Measurements from ENCODE around the gene MTCL3.

MTCL3 gene

DNA sequence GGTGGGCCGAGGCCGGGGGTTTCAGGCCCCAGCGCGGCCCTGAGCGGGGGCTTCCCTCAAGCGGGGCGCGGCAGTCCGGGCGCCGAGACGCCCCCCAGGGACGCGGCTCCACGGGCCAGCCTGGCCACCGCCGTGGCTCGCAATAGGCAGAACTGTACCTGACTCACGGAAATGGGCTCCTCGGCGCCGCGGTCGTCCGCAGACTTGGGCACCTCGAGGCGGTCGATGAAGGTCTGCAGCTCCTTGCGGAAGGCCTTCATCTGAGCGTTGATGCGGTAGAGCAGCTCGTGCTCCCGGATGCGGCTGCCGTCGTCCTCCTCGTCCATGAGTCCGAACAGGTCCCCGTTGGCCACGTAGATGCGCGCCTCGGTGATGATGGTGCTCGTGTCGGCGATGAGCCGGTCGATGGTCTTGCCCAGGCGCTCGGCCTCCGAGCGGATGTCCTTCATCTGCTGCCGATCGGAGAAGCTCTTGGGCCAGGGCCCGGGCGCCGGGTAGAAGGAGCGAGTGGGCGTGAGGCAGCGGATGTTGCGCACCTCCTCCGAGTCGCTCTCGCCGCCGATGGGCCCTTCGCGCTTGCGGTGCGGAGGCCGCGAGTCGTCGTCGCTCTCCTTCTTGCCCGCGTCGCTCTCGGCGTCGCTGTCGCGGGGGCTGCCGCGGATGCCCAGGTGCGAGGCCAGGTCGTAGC is 43.9 kb downstream of the MTCL3 start:
- WGBS (ENCODE audit: insufficient coverage, low lambda C conversion rate): no CpG with 5 or more reads among the region's 87 CpGs
- DNase-seq: no peak
- peaks cover 22% of the 10 kb centered on the region for H3K27me3 ChIP-seq (ENCODE audit: control insufficient read depth, insufficient read depth, low read length)
- H3K27ac ChIP-seq (ENCODE audit: low read length): no peak overlapping the region
- H3K9me3 ChIP-seq (ENCODE audit: control insufficient read depth, low read depth, low read length): peaks cover 11% of the 10 kb centered on the region
- no peaks in the 10 kb centered on the region for H3K4me1 ChIP-seq (ENCODE audit: control insufficient read depth, insufficient read depth, low read length)
- H3K4me3 ChIP-seq (ENCODE audit: low read length): no peak overlapping the region
- no peaks in the 10 kb centered on the region for H3K36me3 ChIP-seq (ENCODE audit: control insufficient read depth, insufficient read depth, low read length)

DNA sequence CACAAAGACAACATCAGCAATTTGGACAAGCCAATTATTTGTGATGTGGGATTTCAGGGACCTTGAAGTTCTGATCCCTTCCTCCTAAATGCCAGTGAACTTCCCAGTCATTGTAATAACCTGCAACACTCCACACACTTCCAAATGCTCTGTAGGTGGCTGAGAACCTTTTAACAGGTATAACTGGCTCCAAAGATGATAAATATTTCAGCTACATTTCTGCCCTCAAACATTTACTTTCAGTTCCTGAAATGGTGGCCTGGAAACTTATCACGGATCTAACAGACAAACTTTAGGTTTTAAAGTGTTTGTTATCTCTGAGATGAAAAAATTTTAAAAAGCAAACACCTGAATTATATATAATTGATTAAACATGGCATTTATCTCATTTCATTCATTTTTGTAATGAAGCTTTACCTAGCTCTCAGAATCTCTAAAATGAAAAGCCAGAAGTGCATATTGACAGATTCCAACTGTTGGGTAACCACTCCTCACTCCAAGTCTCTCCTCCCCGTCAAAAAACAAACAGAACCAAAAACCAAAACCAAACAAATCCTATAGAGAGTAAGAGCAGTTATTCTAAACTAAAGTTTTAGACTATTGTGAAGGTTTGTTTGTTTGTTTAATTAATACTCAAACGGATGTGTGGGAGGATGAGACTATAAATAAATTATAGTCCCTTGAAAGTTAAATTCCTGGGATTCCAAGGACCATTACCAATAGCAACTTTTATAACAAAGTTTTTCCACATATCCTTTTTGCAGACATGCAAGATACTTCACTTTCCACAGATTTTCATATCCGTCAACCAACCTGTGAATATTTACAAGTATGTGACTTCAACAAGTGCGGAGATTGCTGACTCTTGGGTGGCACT is 47.5 kb downstream of the MTCL3 start:
- Histone ChIP-seq H3K9me3 (ENCODE audit: control insufficient read depth, low read depth, low read length) (peaks cover 11% of the 10 kb centered on the region), H3K27me3 (ENCODE audit: control insufficient read depth, insufficient read depth, low read length) (peaks cover 20% of the 10 kb centered on the region), H3K4me1 (ENCODE audit: control insufficient read depth, insufficient read depth, low read length) (no peaks in the 10 kb centered on the region), H3K36me3 (ENCODE audit: control insufficient read depth, insufficient read depth, low read length) (no peaks in the 10 kb centered on the region), H3K27ac (ENCODE audit: low read length) (no peak overlapping the region), H3K4me3 (ENCODE audit: low read length) (no peak overlapping the region)
- 28% methylated on average over 2 of the region's 5 CpGs for WGBS (ENCODE audit: insufficient coverage, low lambda C conversion rate)
- no peak for DNase-seq

DNA sequence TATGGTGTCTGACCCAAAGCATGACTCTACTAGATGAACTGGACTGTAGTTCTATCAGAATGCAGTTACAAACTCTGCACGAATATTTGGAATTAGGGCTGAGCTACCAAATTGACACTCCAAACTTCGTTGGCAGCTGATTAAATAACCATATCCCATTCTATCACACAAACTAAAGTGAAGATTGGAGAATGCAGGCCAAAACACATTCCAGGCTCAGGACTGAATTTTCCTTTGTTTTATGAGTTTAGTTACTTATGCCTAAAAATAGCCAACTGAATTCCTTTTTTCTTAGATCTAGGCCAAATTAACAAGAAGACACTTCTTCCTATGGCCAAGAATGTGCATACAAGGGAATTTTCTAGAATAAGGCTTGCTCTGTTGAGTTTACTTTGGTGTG is 50.2 kb downstream of the MTCL3 start:
- no CpG with 5 or more reads among the region's 2 CpGs for whole genome bisulfite sequencing (ENCODE audit: insufficient coverage, low lambda C conversion rate)
- no peak overlapping the region for H3K4me3 ChIP-seq (ENCODE audit: low read length)

DNA sequence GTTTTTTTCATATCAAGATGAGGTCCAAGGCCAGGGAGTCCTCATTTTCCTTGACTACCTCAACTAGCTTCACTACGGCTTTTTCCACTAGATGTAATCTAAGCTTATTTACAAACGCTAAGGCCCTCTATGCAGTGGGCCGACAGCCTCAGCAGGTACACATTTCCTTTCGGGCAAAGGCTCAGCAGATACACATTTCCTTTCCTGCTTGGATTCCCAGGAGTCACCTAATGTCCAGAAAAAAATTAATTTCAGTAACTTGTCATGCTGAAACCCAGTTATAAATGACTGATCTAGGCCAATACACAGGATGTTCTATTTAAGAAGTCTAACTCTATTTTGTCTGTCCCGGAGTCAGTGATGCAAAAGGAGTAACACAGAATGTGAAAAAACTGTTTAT is 52.7 kb downstream of the MTCL3 start:
- H3K9me3 ChIP-seq (ENCODE audit: control insufficient read depth, low read depth, low read length): no peaks in the 10 kb centered on the region
- H3K4me1 ChIP-seq (ENCODE audit: control insufficient read depth, insufficient read depth, low read length): no peaks in the 10 kb centered on the region
- no peaks in the 10 kb centered on the region for H3K36me3 ChIP-seq (ENCODE audit: control insufficient read depth, insufficient read depth, low read length)
- H3K4me3 ChIP-seq (ENCODE audit: low read length): no peak overlapping the region
- H3K27me3 ChIP-seq (ENCODE audit: control insufficient read depth, insufficient read depth, low read length): no peaks in the 10 kb centered on the region
- DNase-seq: no peak
- no peak overlapping the region for H3K27ac ChIP-seq (ENCODE audit: low read length)
- WGBS (ENCODE audit: insufficient coverage, low lambda C conversion rate): 61% methylated on average over 5 of the region's 5 CpGs

More for the DNA sequence above, 50.2 kb downstream of the MTCL3 start:
- Histone ChIP-seq H3K9me3 (ENCODE audit: control insufficient read depth, low read depth, low read length) (no peaks in the 10 kb centered on the region), H3K27ac (ENCODE audit: low read length) (no peak overlapping the region), H3K27me3 (ENCODE audit: control insufficient read depth, insufficient read depth, low read length) (no peaks in the 10 kb centered on the region), H3K36me3 (ENCODE audit: control insufficient read depth, insufficient read depth, low read length) (no peaks in the 10 kb centered on the region), H3K4me1 (ENCODE audit: control insufficient read depth, insufficient read depth, low read length) (no peaks in the 10 kb centered on the region)
- no peak for DNase-seq

DNA sequence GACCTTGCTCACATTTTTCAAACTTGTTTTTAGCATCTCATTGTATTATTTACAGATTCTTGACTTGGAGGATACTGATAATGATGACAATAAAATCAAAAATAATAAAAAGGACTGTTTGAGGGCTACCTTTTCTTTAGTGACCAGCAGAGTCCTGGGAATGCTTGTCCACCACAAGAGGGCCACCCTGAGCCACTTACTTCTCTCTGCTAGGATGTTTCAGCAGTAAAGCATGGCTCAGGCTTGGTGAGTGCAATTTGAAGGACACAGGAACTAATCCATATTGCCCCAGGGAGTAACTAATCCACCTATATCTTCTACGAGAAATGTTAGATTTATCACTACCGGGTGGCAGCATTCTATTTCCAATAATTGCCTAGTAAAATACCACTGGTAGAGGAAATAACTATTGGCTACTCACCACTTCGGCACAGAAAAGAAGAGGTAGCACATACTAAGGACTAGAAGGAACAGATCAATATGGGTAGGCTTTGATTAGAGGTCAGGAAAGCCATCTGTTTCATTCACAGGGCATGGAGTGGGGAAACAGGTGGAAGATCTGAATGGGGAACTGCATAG is 54.2 kb downstream of the MTCL3 start:
- H3K4me1 ChIP-seq (ENCODE audit: control insufficient read depth, insufficient read depth, low read length): no peaks in the 10 kb centered on the region
- no peaks in the 10 kb centered on the region for H3K36me3 ChIP-seq (ENCODE audit: control insufficient read depth, insufficient read depth, low read length)
- WGBS (ENCODE audit: insufficient coverage, low lambda C conversion rate): no CpG with 5 or more reads among the region's 3 CpGs
- no peak overlapping the region for H3K27ac ChIP-seq (ENCODE audit: low read length)
- H3K27me3 ChIP-seq (ENCODE audit: control insufficient read depth, insufficient read depth, low read length): no peaks in the 10 kb centered on the region
- no peak overlapping the region for H3K4me3 ChIP-seq (ENCODE audit: low read length)
- DNase-seq: peak in 1 of 2 donors; percentile 27
- H3K9me3 ChIP-seq (ENCODE audit: control insufficient read depth, low read depth, low read length): no peaks in the 10 kb centered on the region

DNA sequence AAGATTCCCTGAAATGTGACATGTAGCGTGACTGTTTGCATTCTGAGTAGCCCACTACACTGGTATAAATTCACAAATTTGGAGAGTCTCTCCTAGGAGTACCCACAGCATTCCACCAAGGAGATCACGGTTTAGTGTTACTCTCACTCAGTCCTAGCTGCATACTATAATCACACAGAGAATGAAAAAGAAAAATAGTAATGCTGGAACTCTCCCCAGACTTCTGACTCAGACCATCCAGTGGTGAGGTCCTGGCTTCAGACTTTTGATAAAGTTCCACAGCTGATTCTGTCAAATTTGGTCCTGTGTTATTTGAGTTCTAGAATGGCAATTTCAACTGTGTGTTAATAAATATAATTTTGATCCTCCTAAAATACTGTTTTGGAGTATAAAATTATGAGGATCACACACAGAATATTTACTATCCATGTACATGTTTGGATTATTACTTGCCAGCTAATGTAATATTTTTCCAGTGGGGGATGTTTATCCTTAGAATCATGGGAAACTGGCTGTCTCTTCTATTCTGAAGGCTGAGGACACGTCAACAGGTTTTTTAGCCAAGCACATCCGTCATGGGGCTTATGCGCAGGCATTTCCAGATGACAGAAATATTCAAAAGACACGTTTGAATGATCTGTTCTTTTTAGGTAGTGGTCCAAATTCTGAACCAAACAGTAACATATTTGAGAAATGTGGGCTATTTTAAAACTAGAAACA is 54.8 kb downstream of the MTCL3 start:
- Histone ChIP-seq H3K4me1 (ENCODE audit: control insufficient read depth, insufficient read depth, low read length) (no peaks in the 10 kb centered on the region), H3K9me3 (ENCODE audit: control insufficient read depth, low read depth, low read length) (no peaks in the 10 kb centered on the region), H3K27me3 (ENCODE audit: control insufficient read depth, insufficient read depth, low read length) (no peaks in the 10 kb centered on the region), H3K36me3 (ENCODE audit: control insufficient read depth, insufficient read depth, low read length) (no peaks in the 10 kb centered on the region), H3K4me3 (ENCODE audit: low read length) (no peak overlapping the region), H3K27ac (ENCODE audit: low read length) (no peak overlapping the region)
- WGBS (ENCODE audit: insufficient coverage, low lambda C conversion rate): no CpG with 5 or more reads among the region's 6 CpGs
- no peak for DNase-seq

DNA sequence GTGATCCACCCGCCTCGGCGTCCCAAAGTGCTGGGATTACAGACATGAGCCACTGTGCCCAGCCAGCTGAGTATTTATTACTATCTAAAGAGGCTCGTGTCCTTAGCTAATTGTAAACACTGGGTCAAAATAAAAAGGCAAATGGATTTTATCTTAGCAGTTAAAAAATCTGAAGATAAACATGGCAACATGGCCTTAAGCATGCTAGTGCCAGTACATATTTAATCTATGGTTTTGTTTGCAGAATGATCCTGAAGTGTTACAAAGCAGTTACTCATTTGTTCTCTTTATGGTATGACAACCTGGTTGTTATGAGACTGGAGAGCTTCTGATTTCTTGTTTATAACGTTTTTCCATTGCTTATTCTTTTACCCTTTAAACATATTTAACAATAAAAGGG is 56.1 kb downstream of the MTCL3 start:
- Histone ChIP-seq H3K9me3 (ENCODE audit: control insufficient read depth, low read depth, low read length) (no peaks in the 10 kb centered on the region), H3K36me3 (ENCODE audit: control insufficient read depth, insufficient read depth, low read length) (no peaks in the 10 kb centered on the region), H3K27ac (ENCODE audit: low read length) (no peak overlapping the region), H3K4me3 (ENCODE audit: low read length) (no peak overlapping the region), H3K27me3 (ENCODE audit: control insufficient read depth, insufficient read depth, low read length) (no peaks in the 10 kb centered on the region), H3K4me1 (ENCODE audit: control insufficient read depth, insufficient read depth, low read length) (no peaks in the 10 kb centered on the region)
- no peak for DNase-seq
- 14% methylated on average over 1 of the region's 5 CpGs for WGBS (ENCODE audit: insufficient coverage, low lambda C conversion rate)

DNA sequence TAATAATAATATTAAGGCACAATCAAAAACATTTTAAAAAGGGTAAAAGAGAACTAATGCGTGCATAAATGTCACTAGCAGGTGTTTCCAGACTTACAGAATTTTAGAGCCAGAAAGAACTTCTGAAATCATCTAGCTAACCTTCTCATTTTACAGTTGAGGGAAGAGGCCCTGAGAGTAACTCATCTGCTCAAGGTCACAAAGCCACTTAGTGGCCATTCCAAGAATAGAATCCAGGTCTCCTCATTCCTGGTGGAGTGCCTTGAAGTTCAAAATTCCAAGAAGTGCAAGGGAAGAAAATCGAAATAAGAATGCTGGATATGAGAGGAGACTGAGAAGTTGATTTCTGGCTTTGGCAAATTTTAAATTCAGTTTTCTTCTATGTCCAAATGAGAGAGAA is 56.8 kb downstream of the MTCL3 start:
- Histone ChIP-seq H3K4me1 (ENCODE audit: control insufficient read depth, insufficient read depth, low read length) (no peaks in the 10 kb centered on the region), H3K9me3 (ENCODE audit: control insufficient read depth, low read depth, low read length) (no peaks in the 10 kb centered on the region)

DNA sequence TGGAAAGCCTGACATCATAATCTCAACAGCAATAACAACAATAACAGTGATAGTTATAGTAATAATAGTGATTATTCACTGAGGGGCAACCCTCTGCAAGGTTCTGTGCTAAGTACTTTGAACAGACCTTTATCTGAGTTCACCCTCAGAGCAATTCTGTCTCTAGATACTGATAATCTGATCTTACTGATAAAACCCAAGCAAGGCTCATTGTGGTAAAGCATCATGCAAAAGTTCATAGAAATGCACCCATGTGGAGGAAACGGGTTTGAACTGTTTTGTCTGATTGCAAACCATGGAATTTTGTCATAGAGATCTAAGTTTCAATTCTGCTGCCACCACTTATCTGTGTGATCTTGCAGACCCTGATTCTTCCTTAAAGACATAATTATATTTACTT is 58.7 kb downstream of the MTCL3 start:
- no peak for DNase-seq
- Histone ChIP-seq H3K27me3 (ENCODE audit: control insufficient read depth, insufficient read depth, low read length) (no peaks in the 10 kb centered on the region), H3K9me3 (ENCODE audit: control insufficient read depth, low read depth, low read length) (no peaks in the 10 kb centered on the region), H3K4me3 (ENCODE audit: low read length) (no peak overlapping the region), H3K36me3 (ENCODE audit: control insufficient read depth, insufficient read depth, low read length) (no peaks in the 10 kb centered on the region), H3K4me1 (ENCODE audit: control insufficient read depth, insufficient read depth, low read length) (no peaks in the 10 kb centered on the region), H3K27ac (ENCODE audit: low read length) (no peak overlapping the region)
- WGBS (ENCODE audit: insufficient coverage, low lambda C conversion rate): no CpG with 5 or more reads among the region's 1 CpG

More for the DNA sequence above, 56.8 kb downstream of the MTCL3 start:
- H3K4me3 ChIP-seq (ENCODE audit: low read length): no peak overlapping the region
- H3K36me3 ChIP-seq (ENCODE audit: control insufficient read depth, insufficient read depth, low read length): no peaks in the 10 kb centered on the region
- H3K27ac ChIP-seq (ENCODE audit: low read length): no peak overlapping the region
- no peak for DNase-seq
- 83% methylated on average over 1 of the region's 2 CpGs for WGBS (ENCODE audit: insufficient coverage, low lambda C conversion rate)
- H3K27me3 ChIP-seq (ENCODE audit: control insufficient read depth, insufficient read depth, low read length): no peaks in the 10 kb centered on the region

DNA sequence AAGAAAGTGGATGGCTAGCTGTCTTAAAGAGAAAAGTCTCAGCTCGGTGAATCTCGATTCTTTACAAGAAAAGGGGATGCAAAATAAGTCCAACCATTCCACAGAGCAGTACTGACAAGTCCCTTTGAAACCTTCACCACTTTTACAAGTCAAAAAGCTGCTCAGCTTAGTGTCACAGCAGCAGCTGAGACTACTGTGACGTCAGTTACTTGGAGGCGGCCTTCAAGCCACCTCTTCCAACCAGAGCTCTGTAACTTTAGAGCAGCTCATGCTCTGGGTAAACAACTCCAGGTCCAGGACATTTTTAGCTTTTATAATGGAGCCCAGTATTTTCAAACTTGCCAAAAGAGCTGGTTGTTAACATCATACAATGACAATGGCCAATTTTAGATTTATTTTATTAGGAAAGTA is 59.9 kb downstream of the MTCL3 start, which contains the start of gene KIAA0408:
KIAA0408 (minus strand) TSS at position 159 of the 411 bp plus-strand sequence. CDS start 5,408 bp downstream, outside the sequence.
- Histone ChIP-seq H3K27ac (ENCODE audit: low read length) (peak within 1 kb of the TSS; percentile 62), H3K9me3 (ENCODE audit: control insufficient read depth, low read depth, low read length) (no peaks in the 10 kb centered on the region), H3K4me3 (ENCODE audit: low read length) (peak within 1 kb of the TSS; percentile 37), H3K27me3 (ENCODE audit: control insufficient read depth, insufficient read depth, low read length) (no peaks in the 10 kb centered on the region), H3K4me1 (ENCODE audit: control insufficient read depth, insufficient read depth, low read length) (no peaks in the 10 kb centered on the region), H3K36me3 (ENCODE audit: control insufficient read depth, insufficient read depth, low read length) (no peaks in the 10 kb centered on the region)
- peak; percentile 26 to 48 for DNase-seq
- no CpG with 5 or more reads among the region's 4 CpGs for WGBS (ENCODE audit: insufficient coverage, low lambda C conversion rate)

All from large intestine (tissue), 3 donors.